Suprapubic skin (tissue), 4 donors: ENCODE results near the gene TULP4.

ENCODE experiments used
- EP300 ChIP-seq: sonication (generic); formaldehyde crosslinking; IDR thresholded peaks from one replicate; pipeline ENCODE4 v1.6.1; 2017; ENCODE audit warnings: antibody characterized with exemption
- POLR2AphosphoS5 ChIP-seq, 3 donors: sonication (generic); formaldehyde crosslinking; IDR thresholded peaks; one replicate each; pipeline ENCODE4 v1.6.1; 2017; ENCODE audit warnings: antibody characterized with exemption in 3 of 3
- TF ChIP-seq, protein P1 (sequence below), 2 donors: fragments of 200-600 bp in 1 of 2; fragments of 450-650 bp in 1 of 2; sonication (generic) in 1 of 2; IDR thresholded peaks; one replicate each; pipeline ENCODE4 v1.5.1; 2016 to 2019; ENCODE audit warnings: antibody characterized with exemption in 2 of 2, mild to moderate bottlenecking in 1 of 2, moderate library complexity in 1 of 2

DNA sequence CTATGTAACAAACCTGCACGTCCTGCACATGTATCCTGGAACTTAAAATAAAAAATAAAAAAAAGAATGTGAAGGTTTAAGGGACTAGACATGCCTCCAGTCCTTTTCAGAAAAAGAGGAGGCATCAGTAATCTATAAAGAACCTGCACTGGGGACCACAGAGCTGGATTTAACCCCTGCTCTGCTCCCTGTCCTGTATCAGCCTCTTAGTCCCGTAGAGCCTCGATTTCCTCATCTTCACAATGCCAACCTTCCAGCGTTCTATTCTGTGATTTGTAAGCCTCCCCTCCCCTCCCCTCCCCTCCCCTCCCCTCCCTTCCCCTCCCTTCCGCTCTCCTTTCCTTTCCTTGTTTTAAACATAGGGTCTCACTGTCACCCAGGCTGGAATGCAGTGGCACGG is 216.6 kb downstream of the TULP4 start:
- no peak for TF ChIP-seq EP300
- TF ChIP-seq, protein P1, sequence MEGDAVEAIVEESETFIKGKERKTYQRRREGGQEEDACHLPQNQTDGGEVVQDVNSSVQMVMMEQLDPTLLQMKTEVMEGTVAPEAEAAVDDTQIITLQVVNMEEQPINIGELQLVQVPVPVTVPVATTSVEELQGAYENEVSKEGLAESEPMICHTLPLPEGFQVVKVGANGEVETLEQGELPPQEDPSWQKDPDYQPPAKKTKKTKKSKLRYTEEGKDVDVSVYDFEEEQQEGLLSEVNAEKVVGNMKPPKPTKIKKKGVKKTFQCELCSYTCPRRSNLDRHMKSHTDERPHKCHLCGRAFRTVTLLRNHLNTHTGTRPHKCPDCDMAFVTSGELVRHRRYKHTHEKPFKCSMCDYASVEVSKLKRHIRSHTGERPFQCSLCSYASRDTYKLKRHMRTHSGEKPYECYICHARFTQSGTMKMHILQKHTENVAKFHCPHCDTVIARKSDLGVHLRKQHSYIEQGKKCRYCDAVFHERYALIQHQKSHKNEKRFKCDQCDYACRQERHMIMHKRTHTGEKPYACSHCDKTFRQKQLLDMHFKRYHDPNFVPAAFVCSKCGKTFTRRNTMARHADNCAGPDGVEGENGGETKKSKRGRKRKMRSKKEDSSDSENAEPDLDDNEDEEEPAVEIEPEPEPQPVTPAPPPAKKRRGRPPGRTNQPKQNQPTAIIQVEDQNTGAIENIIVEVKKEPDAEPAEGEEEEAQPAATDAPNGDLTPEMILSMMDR (IDR thresholded peaks at IDR 0.05): no peak
- no peak for TF ChIP-seq POLR2AphosphoS5 (IDR thresholded peaks at IDR 0.05)
